ENCODE results near the gene HOXA7. TPM values are rescaled to one million over a fixed set of nuclear protein-coding genes. Genes with fewer than 3 reads are reported as not detected.
A peak's percentile ranks its signal among the peaks of the same experiment; 100 is the strongest.

The HOXA7 gene
- polyA plus RNA-seq, 1 of the 3 experiments (the other 2 are of a cell fraction), result not detected

- TF ChIP-seq EZH2phosphoT487 (IDR thresholded peaks at IDR 0.05; ENCODE audit: borderline replicate concordance, low read depth) (peak; percentile 91), GABPA (IDR thresholded peaks at IDR 0.05; ENCODE audit: low read depth) (no peak), TCF12 (IDR thresholded peaks at IDR 0.05) (no peak), POLR2AphosphoS5 (IDR thresholded peaks at IDR 0.05; ENCODE audit: low read depth, low read length) (no peak)
Measured at GRCh38 chr7:27179503-27180430, 23.3 kb upstream of the HOXA7 start (continued).

GRCh38 chr7:27179030-27179429, 22.6 kb upstream of the HOXA7 start:
- Histone ChIP-seq H3K4me2 (no peak overlapping the region; the same call in 1 of the 2 replicates), H3K4me1 (ENCODE audit: control insufficient read depth in 1 of 2, insufficient read depth in 2 of 2, low read depth in 1 of 2, low read length in 1 of 2) (peaks cover 3 to 7% of the 10 kb centered on the region in 2 experiments; a peak in 1 of 4 replicates), H2AFZ (ENCODE audit: low read depth) (no peak overlapping the region), H3K36me3 (replicated peaks in 1 of 2; ENCODE audit: control insufficient read depth in 1 of 2, insufficient read depth in 2 of 2, low read length in 1 of 2) (no peaks in the 10 kb centered on the region), H3K9me3 (no peaks in the 10 kb centered on the region), H3F3A (replicated peaks; ENCODE audit: insufficient read depth) (no peaks in the 10 kb centered on the region), H4K20me1 (ENCODE audit: insufficient read depth) (no peaks in the 10 kb centered on the region), H3K27ac (ENCODE audit: low read depth in 2 of 2, low read length in 1 of 2) (no peak overlapping the region), H3K9ac (no peak overlapping the region), H3K4me3 (ENCODE audit: low read depth in 2 of 2, low read length in 1 of 2) (no peak overlapping the region), H3K9me2 (no peaks in the 10 kb centered on the region), H3K79me2 (ENCODE audit: insufficient read depth) (no peaks in the 10 kb centered on the region), H3K27me3 (ENCODE audit: insufficient read depth) (peaks cover 97% of the 10 kb centered on the region)
- whole genome bisulfite sequencing (ENCODE audit: low lambda C conversion rate), result 39% methylated on average over 14 of the region's 14 CpGs
- ChIA-PET POLR2A (no interaction called here), CTCF (interaction anchor here (0.6 to 12.3 kb wide), 51 partner anchors 11 to 1324 kb away, joined by 3 to 205 read pairs (median 4); partner anchors contain the start of genes EVX1, HOXA11, HOXA13 and HOXA3)
- no peak for DNase-seq
- TF ChIP-seq MEF2A (IDR thresholded peaks at IDR 0.05; ENCODE audit: borderline replicate concordance, low read depth) (no peak), PBX3 (IDR thresholded peaks at IDR 0.05) (no peak), ELF1 (IDR thresholded peaks at IDR 0.05) (no peak), RCOR1 (IDR thresholded peaks at IDR 0.05; ENCODE audit: low read length) (no peak), GATA2 (CRISPR knock-in tag; IDR thresholded peaks at IDR 0.05) (no peak), REST (IDR thresholded peaks at IDR 0.05; ENCODE audit: low read depth, low read length) (no peak), GABPA (IDR thresholded peaks at IDR 0.05; ENCODE audit: low read depth) (no peak), MAX (IDR thresholded peaks at IDR 0.05; ENCODE audit: low read depth) (no peak), TAF1 (IDR thresholded peaks at IDR 0.05; ENCODE audit: borderline replicate concordance, low read depth, low read length) (no peak), FOXJ3 (CRISPR knock-in tag; IDR thresholded peaks at IDR 0.05) (no peak), FOSL2 (IDR thresholded peaks at IDR 0.05; ENCODE audit: borderline replicate concordance, low read depth) (no peak), CTCF (IDR thresholded peaks at IDR 0.05) (no peak)

Measured in SK-N-SH (cell line).